Hematopoietic multipotent progenitor cell treated with erythropoietin and hydrocortisone succinate and interleukin-3 and kit ligand, for 17 days (in vitro differentiated cells): ENCODE data around the gene DDX17.
A peak's percentile ranks its signal among the peaks of the same experiment; 100 is the strongest.

ENCODE experiments used
- DNase-seq: peaks from one replicate; pipeline ENCODE4 v3.0.0-alpha.2; 2015; ENCODE audit warnings: low spot score

The DDX17 gene

GRCh38 chr22:38506118-38506962 is at the start of gene DDX17:
DDX17 (minus strand) TSS chr22:38506311.
- DNase-seq = peak; percentile 99

- no peak for DNase-seq
Observed at GRCh38 chr22:38554281-38554680, 48.2 kb upstream of the DDX17 start.

- DNase-seq = no peak
Observed at GRCh38 chr22:38549101-38549894, 43.2 kb upstream of the DDX17 start.

DNA sequence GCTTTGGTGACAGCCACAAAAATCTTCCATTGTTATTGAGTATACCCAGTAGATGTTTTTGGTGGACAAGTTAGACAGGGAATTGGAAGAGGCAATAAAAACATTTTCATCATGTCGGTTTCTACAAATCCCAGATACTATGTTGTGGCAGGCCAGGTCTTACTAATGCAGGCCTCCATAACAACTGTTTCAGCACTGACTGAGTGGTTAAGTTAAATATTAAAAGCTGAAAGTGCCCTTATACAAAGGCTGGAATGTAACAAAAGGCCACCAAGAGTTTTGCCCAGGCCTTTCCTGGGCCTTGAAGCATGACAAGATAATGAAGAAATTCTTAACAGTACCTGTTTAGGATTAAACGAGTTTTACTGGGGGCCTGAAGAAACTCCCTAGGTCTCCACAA is 34.6 kb upstream of the DDX17 start:
- DNase-seq = no peak

DNA sequence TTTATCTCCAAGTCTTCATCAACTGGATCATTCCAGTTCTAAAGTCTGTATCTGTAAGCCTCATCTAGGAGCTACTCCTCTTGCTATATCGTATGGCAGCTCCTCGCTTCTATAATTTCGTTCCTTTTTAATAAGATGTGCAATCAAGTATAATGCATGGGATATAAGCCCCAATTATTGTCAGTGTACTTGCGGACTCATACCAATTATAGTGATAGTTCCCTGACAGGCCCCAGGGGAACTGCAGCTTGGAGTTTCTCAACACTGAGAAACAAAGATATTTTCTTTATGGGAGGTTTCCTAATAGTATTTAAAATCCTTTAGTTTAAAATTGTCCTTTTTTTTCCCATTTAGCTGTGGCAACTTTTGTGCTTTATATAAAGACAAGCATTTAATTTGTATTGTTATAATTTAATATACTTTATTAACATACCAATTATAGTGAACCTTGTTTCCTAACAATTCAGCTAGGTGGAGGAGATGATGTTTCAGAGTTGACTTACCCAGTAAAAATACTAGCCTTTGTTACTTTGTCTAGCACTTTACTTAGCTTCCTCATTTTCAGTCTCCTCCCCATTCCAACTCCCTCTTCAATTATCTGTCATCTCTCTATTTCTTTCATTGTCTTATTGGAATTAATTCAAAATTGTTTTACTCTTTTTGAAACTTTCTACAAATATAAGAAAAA is 25.3 kb upstream of the DDX17 start:
- DNase-seq = no peak

GRCh38 chr22:38524429-38524828 is 18.3 kb upstream of the DDX17 start:
- DNase-seq = no peak

GRCh38 chr22:38523479-38523878 is 17.4 kb upstream of the DDX17 start:
- DNase-seq = no peak

GRCh38 chr22:38523029-38523428 is 16.9 kb upstream of the DDX17 start:
- no peak for DNase-seq

- no peak for DNase-seq
Observed at GRCh38 chr22:38519453-38520250, 13.5 kb upstream of the DDX17 start.

DNA sequence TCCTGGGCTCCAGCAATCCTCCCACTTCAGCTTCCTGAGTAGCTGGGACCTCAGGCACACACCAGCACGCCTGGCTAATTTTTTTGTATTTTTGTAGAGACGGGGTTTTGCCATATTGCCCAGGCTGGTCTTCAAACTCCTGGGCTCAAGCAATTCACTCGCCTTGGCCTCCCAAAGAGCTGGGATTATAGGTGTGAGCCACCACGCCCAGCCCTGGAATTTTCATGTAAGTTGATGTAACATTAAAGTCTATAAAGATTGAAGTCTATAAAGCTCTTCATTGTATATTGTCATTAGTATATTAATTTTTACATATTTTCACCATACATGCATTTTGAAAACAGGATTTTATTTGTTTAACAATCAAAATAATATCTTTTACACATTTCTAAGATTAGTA is 12.5 kb upstream of the DDX17 start:
- DNase-seq = no peak

DNA sequence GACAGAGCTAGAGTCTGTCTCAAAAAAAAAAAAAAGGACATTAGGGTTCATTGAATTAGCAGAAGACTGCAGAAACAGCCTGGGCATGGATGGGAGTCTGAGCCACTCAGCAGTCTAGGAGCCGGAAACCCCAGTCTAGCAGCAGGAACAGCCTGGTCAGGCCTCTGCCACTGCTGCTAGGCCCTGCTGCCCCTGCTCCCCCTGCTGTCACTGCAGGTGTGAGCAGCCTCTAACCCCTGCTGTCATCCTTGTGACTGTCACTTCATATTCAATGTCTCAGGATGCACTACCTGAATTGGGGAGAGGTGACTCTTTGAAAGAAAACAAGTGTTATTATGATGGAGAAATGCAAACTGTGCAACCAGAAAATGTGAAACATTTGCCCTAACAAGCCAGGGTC is 7.0 kb upstream of the DDX17 start:
- peak; percentile 32 for DNase-seq

DNA sequence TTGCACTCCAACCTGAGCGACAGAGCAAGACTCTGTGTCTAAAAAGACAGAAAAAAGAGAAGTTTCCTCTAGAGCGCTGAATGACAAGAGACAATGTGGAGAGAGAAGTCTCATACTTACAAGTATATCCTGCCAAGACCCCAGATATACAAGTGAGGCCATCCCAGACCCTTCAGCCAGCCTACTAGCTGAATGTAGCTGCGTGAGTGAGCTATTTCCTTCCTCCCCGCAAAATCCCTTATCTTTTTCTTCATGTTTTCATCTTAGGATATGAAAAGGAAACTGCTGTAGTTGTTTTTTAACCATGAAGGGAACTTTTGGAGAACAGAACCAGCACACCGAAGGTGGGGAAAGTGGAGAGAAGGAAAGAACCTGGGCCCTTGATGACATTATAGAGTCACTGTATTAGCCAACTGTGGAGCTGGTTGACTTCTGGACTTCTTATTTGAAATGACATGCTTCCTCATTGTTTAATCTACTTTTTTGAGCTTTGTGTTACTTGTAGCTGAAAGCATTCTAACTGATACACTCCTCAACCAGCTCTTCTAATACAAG is 4.4 kb upstream of the DDX17 start:
- DNase-seq = no peak

DNA sequence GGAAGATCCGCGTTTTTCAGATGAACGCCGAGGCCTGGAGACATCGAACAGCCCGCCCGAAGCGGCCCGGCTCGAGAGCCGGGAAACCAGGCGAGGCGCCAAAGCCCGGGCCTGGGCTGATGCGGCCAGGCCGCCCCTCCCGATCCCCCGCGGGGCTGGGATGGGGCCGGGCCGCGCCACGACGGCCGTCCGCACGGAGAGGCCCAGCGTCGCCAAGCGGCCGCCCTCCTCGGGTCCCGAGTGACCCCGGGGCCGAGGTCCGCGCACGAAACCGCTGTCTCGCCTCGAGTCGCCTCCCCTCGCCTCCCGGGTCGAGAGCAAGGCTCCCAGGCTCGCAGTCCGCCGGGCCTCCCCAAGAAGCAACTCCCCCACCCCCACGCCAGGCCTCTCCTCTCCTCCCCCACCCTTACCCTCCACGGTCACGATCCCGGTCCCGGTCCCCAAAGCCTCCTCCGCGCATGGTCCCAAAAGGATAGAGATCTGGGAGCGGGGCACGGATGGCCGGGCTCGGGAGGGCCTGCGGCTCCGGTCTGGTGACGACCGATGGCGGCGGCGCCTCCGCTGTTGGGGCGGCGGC is 482 bp downstream of the DDX17 start:
- DNase-seq = peak; percentile 80

GRCh38 chr22:38504731-38505540 is 1.2 kb downstream of the DDX17 start:
- peak; percentile 66 for DNase-seq

DNA sequence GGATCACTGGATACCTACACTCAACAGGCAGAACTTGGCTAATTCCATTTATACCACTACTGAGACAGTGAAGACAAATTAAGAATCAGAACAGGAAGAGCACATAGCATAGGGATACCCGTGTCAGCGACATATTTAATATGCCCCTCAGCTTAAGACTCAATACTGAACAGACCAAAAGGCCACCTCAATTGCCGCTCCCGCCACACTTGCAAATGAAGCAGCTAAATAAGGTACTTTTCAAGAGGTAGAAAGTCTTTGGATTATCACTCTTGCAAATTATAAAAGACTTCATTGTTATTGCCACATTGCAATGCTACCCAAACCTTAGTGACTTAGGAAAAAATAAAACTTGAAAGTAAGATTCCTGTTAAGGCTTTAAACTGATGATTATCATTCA is 3.1 kb downstream of the DDX17 start:
- DNase-seq = no peak

- DNase-seq = no peak
Observed at GRCh38 chr22:38501797-38502672, 4.1 kb downstream of the DDX17 start.

GRCh38 chr22:38497869-38498268 is 8.2 kb downstream of the DDX17 start:
- no peak for DNase-seq

DNA sequence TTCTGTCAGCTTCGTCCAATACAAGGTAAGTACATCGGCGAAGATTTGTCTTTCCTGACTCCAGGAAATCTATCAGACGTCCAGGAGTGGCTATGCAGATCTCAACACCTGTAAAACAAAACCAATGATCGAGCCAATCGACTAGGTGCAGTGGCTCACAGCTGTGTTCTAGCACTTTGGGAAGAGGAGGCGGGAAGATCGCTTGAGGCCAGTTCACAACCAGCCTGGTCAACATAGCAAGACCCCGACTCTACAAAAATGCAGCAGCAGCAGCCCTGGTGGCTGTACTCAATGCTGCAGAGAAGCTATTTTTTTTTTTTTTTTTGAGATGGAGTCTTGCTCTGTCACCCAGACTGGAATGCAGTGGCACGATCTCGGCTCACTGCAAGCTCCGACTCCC is 11.2 kb downstream of the DDX17 start:
- DNase-seq = no peak

GRCh38 chr22:38494498-38494897 is 11.6 kb downstream of the DDX17 start:
- DNase-seq = no peak
